PC-9 (cell line): ENCODE measurements around the gene CYBC1. TPM values are rescaled to one million over a fixed set of nuclear protein-coding genes. Genes with fewer than 3 reads are reported as not detected.
A peak's percentile ranks its signal among the peaks of the same experiment; 100 is the strongest.

Experiments used
- BruUV-seq: library from RNA; stranded (reverse); fragments of 400-500 nt; replicated peaks from 2 replicates; lab custom pipeline; 2021; lab: Mats Ljungman, UMichigan
- CTCF ChIA-PET: fragments of 300-600 bp; sonication (Branson Sonifier 250); formaldehyde crosslinking; loops from one replicate; lab custom pipeline; 2022; ENCODE audit warnings: antibody characterized with exemption; lab: Charles Lee
- POLR2A ChIA-PET: fragments of 300-600 bp; sonication (Branson Sonifier 250); formaldehyde crosslinking; loops from one replicate; lab custom pipeline; 2022; ENCODE audit warnings: antibody characterized with exemption; ENCODE audit not compliant: unreplicated experiment; lab: Charles Lee
- DNase-seq, 2 experiments: peaks; one replicate each; pipeline versions ENCODE4 v3.0.0 to v3.0.0-alpha.2; 2015 to 2022; ENCODE audit warnings: mixed read lengths in 1 of 2
- H2AFZ ChIP-seq: fragments of 200-600 bp; sonication (generic); 2 replicates; pipeline ENCODE4 v1.8.1; 2017; ENCODE audit warnings: antibody characterized with exemption
- H3F3A ChIP-seq: fragments of 200-600 bp; sonication (generic); 2 replicates; pipeline ENCODE4 v1.8.1; 2017; ENCODE audit warnings: antibody characterized with exemption, mild to moderate bottlenecking, low read depth; ENCODE audit not compliant: insufficient read depth
- H3K27ac ChIP-seq: fragments of 200-600 bp; sonication (generic); 2 replicates; pipeline ENCODE4 v1.6.1; 2016; ENCODE audit warnings: mixed run types
- H3K27me3 ChIP-seq: fragments of 200-600 bp; sonication (generic); 2 replicates; pipeline ENCODE4 v1.6.1; 2016; ENCODE audit warnings: low read depth, mixed run types; ENCODE audit not compliant: insufficient read depth
- H3K36me3 ChIP-seq: fragments of 200-600 bp; sonication (generic); 2 replicates; pipeline ENCODE4 v1.6.1; 2016; ENCODE audit warnings: low read depth, mixed run types
- H3K4me1 ChIP-seq: fragments of 200-600 bp; sonication (generic); replicated peaks from 2 replicates; pipeline ENCODE4 v1.6.1; 2016; ENCODE audit warnings: mixed run types; ENCODE audit not compliant: insufficient read depth
- H3K4me2 ChIP-seq: fragments of 200-600 bp; sonication (generic); 2 replicates; pipeline ENCODE4 v1.6.1; 2017; ENCODE audit warnings: mixed run types
- H3K4me3 ChIP-seq: fragments of 200-600 bp; sonication (generic); 2 replicates; pipeline ENCODE4 v1.6.1; 2016; ENCODE audit warnings: mixed run types
- H3K79me2 ChIP-seq: fragments of 200-600 bp; sonication (generic); 2 replicates; pipeline ENCODE4 v1.6.1; 2017; ENCODE audit warnings: low read depth, mixed run types
- H3K9me2 ChIP-seq: fragments of 200-600 bp; sonication (generic); 2 replicates; pipeline ENCODE4 v1.8.1; 2017; ENCODE audit warnings: mild to moderate bottlenecking; ENCODE audit not compliant: insufficient read depth
- H3K9me3 ChIP-seq: fragments of 200-600 bp; sonication (generic); 2 replicates; pipeline ENCODE4 v1.8.1; 2016; ENCODE audit warnings: low read depth; ENCODE audit not compliant: insufficient read depth
- H4K20me1 ChIP-seq: fragments of 200-600 bp; sonication (generic); 2 replicates; pipeline ENCODE4 v1.8.1; 2017; ENCODE audit not compliant: insufficient read depth
- CTCF ChIP-seq: fragments of 200-600 bp; sonication (generic); conservative IDR thresholded peaks from 2 replicates; pipeline ENCODE4 v1.6.1; 2017; ENCODE audit warnings: mixed run types, antibody characterized with exemption, mild to moderate bottlenecking, moderate library complexity
- EZH2 ChIP-seq: fragments of 200-600 bp; sonication (generic); IDR thresholded peaks from 2 replicates; pipeline ENCODE4 v1.8.0; 2017; ENCODE audit warnings: antibody characterized with exemption, low read depth
- intact Hi-C: fragments of 100-400 bp; cut with micrococcal nuclease; formaldehyde crosslinking; loops from one replicate; pipeline ENCODE4 v1.10.0; 2022; ENCODE audit not compliant: unreplicated experiment
- total RNA-seq: library from RNA; stranded (reverse); gene quantifications from 2 replicates; pipeline ENCODE4 v1.2.3, GENCODE V29; 2021

Gene CYBC1
- total RNA-seq, 1 experiment from 2014 or later, result 78.4 TPM

GRCh38 chr17:82486231-82487094 lies 35.9 kb upstream of the CYBC1 start:
- TF ChIP-seq EZH2, result no peak
- TF ChIP-seq CTCF, result no peak
- ChIA-PET CTCF (no interaction called here), POLR2A (interaction anchor here (0.6 kb wide), 1 partner anchor 16 kb away, joined by 4 read pairs; no protein-coding TSS in a partner anchor)
- H3K79me2 ChIP-seq, result no peaks in the 10 kb centered on the region
- DNase-seq, result peak in 1 of 2 experiments; percentile 12
- H3F3A ChIP-seq, result no peaks in the 10 kb centered on the region
- no peaks in the 10 kb centered on the region for H3K4me1 ChIP-seq
- H4K20me1 ChIP-seq, result no peaks in the 10 kb centered on the region
- intact Hi-C loops, result no loop called here
- BruUV-seq, result no TSS peak
- H3K36me3 ChIP-seq, result no peaks in the 10 kb centered on the region
- H3K27ac ChIP-seq, result no peak overlapping the region
- H3K4me3 ChIP-seq, result no peak overlapping the region
- no peaks in the 10 kb centered on the region for H3K27me3 ChIP-seq
- H3K9me2 ChIP-seq, result no peaks in the 10 kb centered on the region
- H3K4me2 ChIP-seq, result no peak overlapping the region
- H3K9me3 ChIP-seq, result no peaks in the 10 kb centered on the region
- no peak overlapping the region for H2AFZ ChIP-seq

GRCh38 chr17:82483836-82484235 lies 33.3 kb upstream of the CYBC1 start:
- H3K27me3 ChIP-seq, result no peaks in the 10 kb centered on the region
- no peaks in the 10 kb centered on the region for H4K20me1 ChIP-seq
- no peaks in the 10 kb centered on the region for H3K9me2 ChIP-seq
- no peak overlapping the region for H3K4me2 ChIP-seq
- no peaks in the 10 kb centered on the region for H3K36me3 ChIP-seq
- POLR2A ChIA-PET, result no interaction called here
- CTCF ChIA-PET, result no interaction called here
- intact Hi-C loops, result no loop called here
- H3K9me3 ChIP-seq, result no peaks in the 10 kb centered on the region
- DNase-seq, result no peak
- BruUV-seq, result no TSS peak
- H3K79me2 ChIP-seq, result no peaks in the 10 kb centered on the region
- TF ChIP-seq CTCF (no peak), EZH2 (no peak)
- no peak overlapping the region for H3K4me3 ChIP-seq
- no peaks in the 10 kb centered on the region for H3F3A ChIP-seq
- no peak overlapping the region for H2AFZ ChIP-seq
- no peak overlapping the region for H3K27ac ChIP-seq
- H3K4me1 ChIP-seq, result no peaks in the 10 kb centered on the region

DNA sequence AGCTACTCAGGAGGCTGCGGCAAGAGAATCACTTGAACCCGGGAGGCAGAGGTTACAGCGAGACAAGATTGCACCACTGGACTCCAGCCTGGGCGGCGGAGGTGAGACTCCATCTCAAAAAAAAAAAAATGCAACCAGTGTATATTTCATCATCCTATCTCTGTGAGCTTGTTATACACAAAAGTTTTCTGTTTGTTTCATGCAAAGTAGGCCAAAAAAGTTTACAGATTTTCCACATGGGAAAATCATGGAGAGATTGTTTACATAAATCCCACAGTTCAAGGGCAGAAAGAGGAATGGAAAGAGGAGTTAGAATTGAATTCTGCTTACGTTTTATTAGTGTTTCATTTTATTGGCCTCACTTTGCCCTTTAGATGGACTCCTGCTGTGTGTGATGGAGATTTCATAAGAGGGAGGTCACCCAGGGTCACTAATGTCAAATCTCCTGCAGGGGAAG lies 32.7 kb upstream of the CYBC1 start:
- Histone ChIP-seq H3K9me2 (no peaks in the 10 kb centered on the region), H3K79me2 (no peaks in the 10 kb centered on the region), H3K4me2 (no peak overlapping the region), H2AFZ (no peak overlapping the region), H3K4me1 (no peaks in the 10 kb centered on the region), H3K9me3 (no peaks in the 10 kb centered on the region), H4K20me1 (no peaks in the 10 kb centered on the region), H3K36me3 (no peaks in the 10 kb centered on the region), H3K27me3 (no peaks in the 10 kb centered on the region), H3F3A (no peaks in the 10 kb centered on the region), H3K4me3 (no peak overlapping the region), H3K27ac (no peak overlapping the region)
- ChIA-PET CTCF (no interaction called here), POLR2A (no interaction called here)
- BruUV-seq, result no TSS peak
- intact Hi-C loops, result no loop called here
- TF ChIP-seq EZH2, result no peak
- no peak for TF ChIP-seq CTCF
- DNase-seq, result no peak
